Transverse colon (tissue), 4 donors: ENCODE data around the gene OMP.

Experiments
- CTCF ChIP-seq, 5 experiments: fragments of 200-600 bp in 3 of 5; fragments of 450-650 bp in 2 of 5; sonication (generic) in 3 of 5; IDR thresholded peaks; 1 replicate in 2 of 5; 2 replicates in 3 of 5; pipeline ENCODE4 v1.5.1; 2016 to 2017; ENCODE audit warnings: antibody characterized with exemption in 5 of 5, inconsistent platforms in 3 of 5, mild to moderate bottlenecking in 2 of 5, moderate library complexity in 1 of 5
- EP300 ChIP-seq: sonication (generic); formaldehyde crosslinking; IDR thresholded peaks from one replicate; pipeline ENCODE4 v1.6.1; 2017; ENCODE audit warnings: antibody characterized with exemption, low read depth
- POLR2A ChIP-seq: fragments of 450-650 bp; IDR thresholded peaks from one replicate; pipeline ENCODE4 v1.6.1; 2016; ENCODE audit warnings: antibody characterized with exemption, mild to moderate bottlenecking, moderate library complexity
- POLR2AphosphoS5 ChIP-seq, 3 donors: sonication (generic); formaldehyde crosslinking; IDR thresholded peaks; one replicate each; pipeline ENCODE4 v1.6.1; 2016; ENCODE audit warnings: antibody characterized with exemption in 3 of 3

- TF ChIP-seq POLR2A (no peak), POLR2AphosphoS5 (IDR thresholded peaks at IDR 0.05) (no peak), CTCF (IDR thresholded peaks at IDR 0.05) (no peak), EP300 (no peak)
Measured at GRCh38 chr11:77081976-77082836, 20.4 kb upstream of the OMP start.
